Neural progenitor cell (in vitro differentiated cells): Measurements from ENCODE around the gene PARD3B.

Source experiments
- CTCF ChIP-seq: fragments of 200-600 bp; sonication (generic); IDR thresholded peaks from 2 replicates; pipeline ENCODE4 v1.5.1; 2017; ENCODE audit warnings: antibody characterized with exemption, mild to moderate bottlenecking
- EZH2 ChIP-seq: fragments of 200-600 bp; sonication (generic); IDR thresholded peaks from 2 replicates; pipeline ENCODE4 v1.6.1; 2017; ENCODE audit warnings: antibody characterized with exemption, mild to moderate bottlenecking, moderate library complexity
- EZH2phosphoT487 ChIP-seq: fragments of 200-600 bp; sonication (generic); IDR thresholded peaks from 2 replicates; pipeline ENCODE4 v1.6.1; 2017; ENCODE audit warnings: antibody characterized with exemption

DNA sequence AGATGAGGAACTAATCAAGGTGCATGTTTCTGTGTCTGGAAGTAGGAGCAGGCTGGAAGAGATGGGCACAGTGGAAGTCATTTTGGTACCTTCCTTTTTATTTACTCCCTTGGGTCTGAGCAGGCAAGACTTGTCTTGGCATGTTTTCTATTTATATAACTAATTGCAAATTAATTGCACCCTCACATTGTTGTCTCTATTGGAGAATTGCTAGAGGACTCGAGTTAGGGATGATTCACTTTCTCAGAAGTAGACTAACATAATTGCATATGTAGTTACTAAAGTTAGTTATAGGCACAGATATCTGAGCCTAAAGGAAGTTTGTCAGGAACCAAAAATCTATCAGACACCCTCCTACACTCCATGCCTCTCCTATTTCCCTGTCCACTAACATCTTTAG lies 1044.2 kb downstream of the PARD3B start:
- TF ChIP-seq CTCF (no peak), EZH2 (no peak), EZH2phosphoT487 (no peak)
